HG02870 (cell line): ENCODE data around the gene ABCF2.
A peak's percentile ranks its signal among the peaks of the same experiment; 100 is the strongest.

ENCODE experiments used
- ATAC-seq: cut with Tn5 transposase; IDR thresholded peaks from one replicate; pipeline ENCODE4 v1.9.1; 2021; ENCODE audit warnings: mild to moderate bottlenecking, moderate library complexity; ENCODE audit not compliant: unreplicated experiment

Gene ABCF2

GRCh38 chr7:151175047-151175792, 51.8 kb downstream of the ABCF2 start:
- no peak for ATAC-seq

DNA sequence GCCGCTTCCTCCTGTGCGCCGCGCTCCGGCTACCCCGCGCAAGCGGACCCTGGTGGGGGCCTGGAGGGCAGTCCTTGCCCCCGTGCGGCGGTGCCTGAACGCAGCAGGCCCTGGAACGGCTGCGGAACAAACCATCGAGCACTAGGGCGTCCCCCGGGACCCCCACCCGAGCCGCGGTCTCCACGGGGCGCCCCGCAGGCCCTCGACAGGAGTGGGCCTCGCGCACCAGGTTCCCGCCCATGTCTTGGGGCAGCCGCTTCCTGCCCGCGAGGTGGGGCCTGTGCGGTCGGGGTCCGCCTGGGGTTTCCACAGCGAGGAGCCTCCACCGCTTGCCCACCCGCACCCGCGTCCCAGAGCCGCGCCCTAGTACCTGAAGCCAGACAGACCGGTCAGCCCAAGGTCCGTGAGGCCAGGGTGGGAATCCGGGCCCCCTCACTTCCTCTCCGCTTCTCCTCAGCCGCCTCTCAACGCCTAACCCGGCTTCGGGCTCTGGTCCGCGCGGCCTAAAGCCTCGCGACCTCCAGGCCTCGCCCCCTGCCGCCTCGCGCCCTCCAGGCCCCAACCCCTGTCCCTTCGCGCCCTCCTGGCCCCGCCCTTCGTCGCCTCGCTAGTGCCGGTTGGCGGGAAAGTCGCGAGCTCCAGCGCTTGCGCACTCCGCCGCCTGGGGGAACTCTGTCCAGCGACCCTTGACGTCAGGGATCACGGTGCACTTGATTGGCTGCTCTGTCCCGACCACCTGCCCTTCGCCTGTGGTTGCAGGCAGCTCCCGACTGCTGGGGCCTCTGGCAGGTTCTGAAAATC, 52.6 kb downstream of the ABCF2 start:
- ATAC-seq: no peak

GRCh38 chr7:151173386-151174245, 53.4 kb downstream of the ABCF2 start:
- no peak for ATAC-seq

DNA sequence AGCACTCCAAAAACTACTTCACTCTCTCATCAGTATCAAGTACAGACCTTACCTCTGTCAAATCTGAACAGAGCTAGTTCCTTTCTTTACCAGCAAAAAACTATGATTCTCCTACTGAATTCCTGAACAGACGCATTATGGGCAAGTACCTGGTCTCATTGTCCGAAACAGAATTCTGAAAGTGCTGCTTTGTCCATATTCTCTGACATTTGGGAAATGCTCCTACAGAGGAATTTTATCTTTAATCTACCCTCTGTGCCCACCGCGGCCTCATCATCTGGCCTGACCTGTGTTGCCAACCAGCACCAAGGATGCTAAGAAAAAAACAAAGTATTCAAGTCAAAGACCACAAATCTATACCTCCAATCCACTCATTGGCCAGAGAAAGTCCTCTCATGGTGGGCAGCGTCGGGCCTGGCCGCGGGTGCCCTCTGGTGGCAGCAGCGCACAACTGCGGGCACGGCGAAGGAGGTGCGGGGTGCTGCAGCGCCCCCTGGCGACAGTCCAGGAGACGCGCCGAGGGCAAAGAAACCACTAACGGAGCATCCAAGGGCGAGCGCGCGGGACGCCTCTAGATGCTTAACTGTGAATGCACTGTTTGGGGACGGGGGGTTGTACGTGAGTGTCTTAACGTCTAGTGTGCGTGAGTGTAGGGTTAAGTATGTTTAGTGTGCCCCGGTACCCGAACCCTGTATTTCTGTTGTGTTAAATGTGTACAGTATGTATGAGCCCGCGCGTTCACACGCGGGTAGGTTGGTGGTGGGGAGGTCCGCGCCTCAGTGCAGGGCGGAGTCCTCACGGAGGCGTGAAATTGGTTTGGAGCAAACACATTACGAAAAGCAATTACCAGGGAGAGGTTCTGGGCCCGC, 54.5 kb downstream of the ABCF2 start:
- peak; percentile 71 for ATAC-seq

- ATAC-seq: no peak
Observed at GRCh38 chr7:151168787-151169162, 58.2 kb downstream of the ABCF2 start.

DNA sequence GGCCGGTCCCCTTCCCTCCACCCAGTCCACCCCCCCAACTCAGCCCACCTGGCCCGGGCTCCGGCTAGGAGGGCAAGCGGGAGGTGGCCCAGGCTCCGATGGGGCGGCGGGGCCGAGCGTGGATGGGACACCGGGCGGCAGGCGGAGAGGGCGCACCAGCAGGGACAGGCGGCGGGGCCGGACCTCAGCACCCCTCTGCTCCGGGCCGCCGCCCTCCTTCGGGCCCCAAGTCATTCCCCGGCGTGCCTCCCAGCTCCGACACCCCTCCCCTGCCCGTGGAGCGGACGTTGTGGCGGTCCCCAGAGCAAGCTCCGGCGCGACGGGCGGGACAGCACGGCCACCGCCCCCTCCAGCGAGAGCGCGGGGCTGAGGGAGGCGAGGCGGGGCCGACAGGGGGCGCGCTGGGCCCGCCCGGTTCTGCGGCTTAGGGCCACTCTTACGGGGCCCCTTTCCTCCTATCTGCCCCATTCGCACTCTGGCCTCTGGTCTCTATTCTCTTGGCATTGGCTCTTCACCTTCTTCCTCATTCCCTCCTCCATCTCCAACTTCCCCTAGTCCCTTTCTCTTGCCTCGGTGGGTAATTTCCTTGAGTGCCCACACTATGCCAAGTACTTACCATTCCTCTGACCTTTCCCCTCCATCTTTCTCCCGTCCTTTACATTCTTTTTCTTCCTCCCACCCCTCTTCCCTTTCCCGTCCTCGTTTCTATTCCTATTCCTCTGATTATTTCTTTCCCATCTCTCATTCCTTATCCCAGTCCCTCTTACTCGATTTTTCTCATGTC, 58.8 kb downstream of the ABCF2 start:
- ATAC-seq: no peak

DNA sequence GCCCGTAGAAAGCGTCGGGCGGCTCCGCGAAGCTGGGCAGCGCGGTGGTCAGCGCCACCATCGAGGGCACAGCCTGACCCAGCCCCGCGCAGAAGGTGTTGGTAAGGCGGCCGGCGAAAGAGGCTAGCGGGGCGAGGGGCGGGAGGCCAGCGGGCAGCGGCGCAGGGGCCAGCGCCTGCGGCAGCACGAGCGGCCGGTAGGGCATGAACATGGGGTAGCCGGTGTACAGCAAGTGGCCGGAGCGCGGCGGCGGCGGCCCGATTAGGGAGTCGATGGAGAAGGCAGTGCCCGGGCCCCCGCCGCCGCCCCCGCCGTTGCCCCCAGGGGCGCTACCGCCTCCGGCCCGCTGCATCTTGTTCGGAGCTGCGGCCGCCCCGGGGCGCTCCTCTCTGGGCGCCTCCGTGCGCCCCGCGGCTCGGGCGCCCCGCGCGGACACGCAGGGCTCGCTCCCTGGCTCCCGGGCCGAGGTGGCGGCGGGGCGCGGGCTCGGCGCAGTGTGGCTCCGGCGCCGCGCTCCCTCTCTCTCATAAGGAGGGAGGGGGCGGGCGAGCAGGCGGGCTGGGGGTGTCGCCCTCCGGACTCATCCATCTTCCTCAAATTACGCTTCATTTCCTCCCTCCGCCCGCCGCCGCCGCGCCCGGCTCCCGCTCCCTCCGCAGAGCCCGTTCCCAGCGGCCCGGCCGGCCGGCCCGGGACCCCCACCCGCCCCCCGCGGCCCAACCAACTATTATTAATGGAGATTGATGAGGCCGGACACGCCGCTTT, 59.6 kb downstream of the ABCF2 start, which contains the start of gene GBX1:
GBX1 (minus strand) TSS at position 498 of the 765 bp plus-strand sequence; CDS start at position 352, 146 bp downstream.
- ATAC-seq: no peak

DNA sequence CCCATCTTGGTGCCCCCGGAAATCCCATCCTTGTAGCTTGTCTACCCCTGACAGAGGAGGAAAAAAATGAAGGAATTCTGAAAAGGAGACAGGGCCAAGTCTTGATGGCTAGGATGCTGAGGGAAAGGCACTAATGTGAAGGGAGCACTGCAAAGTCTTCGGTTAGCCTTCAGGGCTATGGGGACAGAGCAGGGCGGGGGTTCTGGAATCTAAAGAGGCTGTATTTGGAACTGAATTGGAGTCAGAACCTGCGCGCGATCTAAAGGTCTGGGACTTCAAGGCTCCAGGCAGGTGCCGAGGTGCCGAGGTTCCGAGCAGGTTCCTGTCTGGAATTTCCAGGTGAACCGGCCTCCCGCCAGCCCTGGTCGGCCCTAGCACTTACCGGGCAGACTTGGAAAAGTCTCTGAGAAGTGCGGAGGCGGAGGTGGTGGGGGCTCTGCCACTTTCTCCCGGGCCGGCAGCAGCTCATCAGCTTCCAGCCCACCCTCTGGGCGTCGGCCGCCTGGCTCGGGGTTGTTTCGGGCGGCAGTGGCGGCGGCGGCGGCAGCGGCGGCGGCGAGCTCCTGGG, 60.3 kb downstream of the ABCF2 start:
- no peak for ATAC-seq
